Amniotic epithelial cell (primary cell): ENCODE results near the gene CD96.
A peak's percentile ranks its signal among the peaks of the same experiment; 100 is the strongest.

Experiments
- DNase-seq: peaks from one replicate; pipeline ENCODE4 v3.0.0-alpha.2; 2010; ENCODE audit warnings: low read depth

Gene CD96

GRCh38 chr3:111566844-111567243 is 24.8 kb downstream of the CD96 start:
- no peak for DNase-seq

- DNase-seq, result no peak
Observed at GRCh38 chr3:111568355-111568754, 26.4 kb downstream of the CD96 start.

- no peak for DNase-seq
Observed at GRCh38 chr3:111568911-111569310, 26.9 kb downstream of the CD96 start.

GRCh38 chr3:111570404-111571030 is 28.5 kb downstream of the CD96 start:
- DNase-seq, result no peak

- DNase-seq, result no peak
Observed at GRCh38 chr3:111571282-111571681, 29.3 kb downstream of the CD96 start.

- no peak for DNase-seq
Observed at GRCh38 chr3:111571907-111572460, 30.0 kb downstream of the CD96 start.

GRCh38 chr3:111577113-111577512 is 35.1 kb downstream of the CD96 start:
- no peak for DNase-seq

GRCh38 chr3:111577798-111578685 is 36.0 kb downstream of the CD96 start:
- DNase-seq, result peak; percentile 88

- DNase-seq, result no peak
Observed at GRCh38 chr3:111578867-111579266, 36.9 kb downstream of the CD96 start.

- no peak for DNase-seq
Observed at GRCh38 chr3:111579495-111579894, 37.5 kb downstream of the CD96 start.

GRCh38 chr3:111581403-111582119 is 39.6 kb downstream of the CD96 start:
- DNase-seq, result peak; percentile 81

GRCh38 chr3:111582120-111582474 is 40.1 kb downstream of the CD96 start:
- DNase-seq, result peak; percentile 89

- peak; percentile 89 for DNase-seq
Observed at GRCh38 chr3:111584744-111585143, 42.7 kb downstream of the CD96 start.

GRCh38 chr3:111585217-111585616 is 43.2 kb downstream of the CD96 start:
- DNase-seq, result peak; percentile 50

- DNase-seq, result no peak
Observed at GRCh38 chr3:111588527-111588926, 46.5 kb downstream of the CD96 start.

GRCh38 chr3:111589303-111590142 is 47.5 kb downstream of the CD96 start:
- DNase-seq, result peak; percentile 43

- no peak for DNase-seq
Observed at GRCh38 chr3:111590143-111590491, 48.1 kb downstream of the CD96 start.

GRCh38 chr3:111591555-111591954 is 49.6 kb downstream of the CD96 start:
- no peak for DNase-seq

- no peak for DNase-seq
Observed at GRCh38 chr3:111592143-111592542, 50.1 kb downstream of the CD96 start.

- peak; percentile 14 for DNase-seq
Observed at GRCh38 chr3:111592936-111593335, 50.9 kb downstream of the CD96 start.

- no peak for DNase-seq
Observed at GRCh38 chr3:111593666-111594065, 51.7 kb downstream of the CD96 start.

GRCh38 chr3:111594205-111594604 is 52.2 kb downstream of the CD96 start:
- peak; percentile 79 for DNase-seq
